Ovary (tissue), 3 donors: ENCODE measurements around the gene CLN6.

ENCODE experiments used
- EP300 ChIP-seq: sonication (generic); formaldehyde crosslinking; IDR thresholded peaks from one replicate; pipeline ENCODE4 v1.6.1; 2017; ENCODE audit warnings: antibody characterized with exemption
- POLR2A ChIP-seq: fragments of 450-650 bp; IDR thresholded peaks from one replicate; pipeline ENCODE4 v1.6.1; 2017; ENCODE audit warnings: antibody characterized with exemption, mild to moderate bottlenecking, moderate library complexity
- TF ChIP-seq, protein P1 (sequence below), 3 donors: fragments of 450-650 bp in 2 of 3; fragments of 200-600 bp in 1 of 3; IDR thresholded peaks; one replicate each; pipeline versions ENCODE4 v1.5.1 to v1.8.0; 2016 to 2022; ENCODE audit warnings: antibody characterized with exemption in 3 of 3, mild to moderate bottlenecking in 1 of 3
- donor health status: DM: no; HTN: no; CAD: no.

GRCh38 chr15:68175526-68175925, 54.0 kb downstream of the CLN6 start:
- no peak for TF ChIP-seq POLR2A
- TF ChIP-seq, protein P1, sequence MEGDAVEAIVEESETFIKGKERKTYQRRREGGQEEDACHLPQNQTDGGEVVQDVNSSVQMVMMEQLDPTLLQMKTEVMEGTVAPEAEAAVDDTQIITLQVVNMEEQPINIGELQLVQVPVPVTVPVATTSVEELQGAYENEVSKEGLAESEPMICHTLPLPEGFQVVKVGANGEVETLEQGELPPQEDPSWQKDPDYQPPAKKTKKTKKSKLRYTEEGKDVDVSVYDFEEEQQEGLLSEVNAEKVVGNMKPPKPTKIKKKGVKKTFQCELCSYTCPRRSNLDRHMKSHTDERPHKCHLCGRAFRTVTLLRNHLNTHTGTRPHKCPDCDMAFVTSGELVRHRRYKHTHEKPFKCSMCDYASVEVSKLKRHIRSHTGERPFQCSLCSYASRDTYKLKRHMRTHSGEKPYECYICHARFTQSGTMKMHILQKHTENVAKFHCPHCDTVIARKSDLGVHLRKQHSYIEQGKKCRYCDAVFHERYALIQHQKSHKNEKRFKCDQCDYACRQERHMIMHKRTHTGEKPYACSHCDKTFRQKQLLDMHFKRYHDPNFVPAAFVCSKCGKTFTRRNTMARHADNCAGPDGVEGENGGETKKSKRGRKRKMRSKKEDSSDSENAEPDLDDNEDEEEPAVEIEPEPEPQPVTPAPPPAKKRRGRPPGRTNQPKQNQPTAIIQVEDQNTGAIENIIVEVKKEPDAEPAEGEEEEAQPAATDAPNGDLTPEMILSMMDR (IDR thresholded peaks at IDR 0.05), result no peak
- no peak for TF ChIP-seq EP300
